ENCODE data around the gene SERPING1.

GRCh38 chr11:57552479-57552878 lies 45.0 kb upstream of the SERPING1 start:
- TF ChIP-seq CTCF (IDR thresholded peaks at IDR 0.05) (no peak), EZH2 (IDR thresholded peaks at IDR 0.05; ENCODE audit: borderline replicate concordance, insufficient read depth, low read depth, low read length, poor library complexity, severe bottlenecking) (no peak)
